H1 (cell line): ENCODE data around the gene WDR26. TPM values are rescaled to one million over a fixed set of nuclear protein-coding genes. Genes with fewer than 3 reads are reported as not detected.

ENCODE experiments used
- CTCF ChIA-PET: fragments of 300-600 bp; sonication (Branson Sonifier 250); formaldehyde crosslinking; loops from one replicate; lab custom pipeline; 2021; ENCODE audit not compliant: partially characterized antibody; lab: Charles Lee
- POLR2A ChIA-PET: fragments of 300-600 bp; sonication (Branson Sonifier 250); formaldehyde crosslinking; loops from one replicate; lab custom pipeline; 2021; ENCODE audit warnings: inconsistent platforms; ENCODE audit not compliant: partially characterized antibody; lab: Charles Lee
- DNase-seq, 2 experiments: peaks; one replicate each; pipeline versions ENCODE4 v3.0.0 to v3.0.0-alpha.2; 2010 to 2022; ENCODE audit warnings: low spot score in 2 of 2, low read depth in 1 of 2, mixed read lengths in 1 of 2
- FAIRE-seq: peaks from 2 replicates; lab custom pipeline; 2011; peaks lifted over from hg19 to GRCh38; lab: Jason Lieb, UNC
- H2AFZ ChIP-seq: 2 replicates; pipeline ENCODE4 v1.8.1; 2012; ENCODE audit warnings: low read length, inconsistent platforms
- H2AK5ac ChIP-seq: 2 replicates; pipeline ENCODE4 v1.6.1; 2013; ENCODE audit warnings: low read depth, low read length
- H2BK120ac ChIP-seq: replicated peaks from 2 replicates; pipeline ENCODE3; 2013; ENCODE audit warnings: low read depth, low read length, inconsistent platforms
- H2BK12ac ChIP-seq: 2 replicates; pipeline ENCODE4 v1.6.1; 2013; ENCODE audit warnings: low read depth, low read length
- H2BK15ac ChIP-seq: 2 replicates; pipeline ENCODE4 v1.6.1; 2013; ENCODE audit warnings: low read length
- H2BK20ac ChIP-seq: 2 replicates; pipeline ENCODE4 v1.6.1; 2013; ENCODE audit warnings: low read length
- H2BK5ac ChIP-seq: 2 replicates; pipeline ENCODE4 v1.6.1; 2013; ENCODE audit warnings: low read depth, low read length
- H3K14ac ChIP-seq: 2 replicates; pipeline ENCODE4 v1.6.1; 2013; ENCODE audit warnings: inconsistent platforms; ENCODE audit not compliant: insufficient read length
- H3K18ac ChIP-seq: 2 replicates; pipeline ENCODE4 v1.6.1; 2013; ENCODE audit warnings: low read length; ENCODE audit errors: extremely low read depth
- H3K23ac ChIP-seq: 2 replicates; pipeline ENCODE4 v1.6.1; 2013; ENCODE audit warnings: inconsistent platforms; ENCODE audit not compliant: insufficient read length
- H3K23me2 ChIP-seq: 2 replicates; pipeline ENCODE4 v1.6.1; 2013; ENCODE audit warnings: low read depth, low read length
- H3K27ac ChIP-seq: 2 replicates; pipeline ENCODE4 v1.6.1; 2011; ENCODE audit warnings: low read depth, low read length, inconsistent platforms
- H3K27me3 ChIP-seq, 4 experiments: replicated peaks in 1 of 4; 1 replicate in 1 of 4; 2 replicates in 3 of 4; pipeline versions ENCODE4 v1.6.1 to v1.8.1; 2011 to 2013; ENCODE audit warnings: low read length in 3 of 4, mild to moderate bottlenecking in 3 of 4, inconsistent platforms in 2 of 4, mixed read lengths in 2 of 4, moderate library complexity in 1 of 4; ENCODE audit not compliant: control insufficient read depth in 3 of 4, insufficient read depth in 3 of 4; ENCODE audit errors: extremely low read depth in 1 of 4
- H3K36me3 ChIP-seq, 4 experiments: 2 replicates each; pipeline versions ENCODE4 v1.6.1 to v1.8.1; 2011 to 2013; ENCODE audit warnings: mild to moderate bottlenecking in 4 of 4, low read length in 3 of 4, moderate library complexity in 2 of 4, control low read depth in 1 of 4, inconsistent platforms in 1 of 4; ENCODE audit not compliant: insufficient read depth in 4 of 4, control insufficient read depth in 2 of 4
- H3K4ac ChIP-seq: replicated peaks from 2 replicates; pipeline ENCODE3; 2013; ENCODE audit warnings: low read length, low read depth, mixed read lengths, inconsistent platforms; ENCODE audit not compliant: insufficient read length
- H3K4me1 ChIP-seq, 4 experiments: replicated peaks in 1 of 4; 1 replicate in 1 of 4; 2 replicates in 3 of 4; pipeline versions ENCODE4 v1.6.1 to v1.8.1; 2011 to 2013; ENCODE audit warnings: low read length in 3 of 4, inconsistent platforms in 2 of 4, mixed read lengths in 1 of 4; ENCODE audit not compliant: insufficient read depth in 4 of 4, control insufficient read depth in 3 of 4
- H3K4me2 ChIP-seq, 2 experiments: 2 replicates each; pipeline versions ENCODE4 v1.6.1 to v1.8.1; 2011 to 2013; ENCODE audit warnings: low read depth in 2 of 2, low read length in 2 of 2, control low read depth in 1 of 2, inconsistent platforms in 1 of 2, mild to moderate bottlenecking in 1 of 2; ENCODE audit not compliant: insufficient read depth in 1 of 2
- H3K4me3 ChIP-seq, 4 experiments: fragments of 200-600, 300-600 bp in 1 of 4; sonication (generic), shearing (Covaris generic), sonication (Bioruptor Twin) in 1 of 4; 2 replicates each; pipeline versions ENCODE4 v1.5.1 to v1.8.1; 2011 to 2016; ENCODE audit warnings: low read length in 4 of 4, low read depth in 3 of 4, control low read depth in 2 of 4, inconsistent platforms in 2 of 4, mild to moderate bottlenecking in 2 of 4, mixed read lengths in 1 of 4, moderate library complexity in 1 of 4; ENCODE audit not compliant: insufficient read depth in 2 of 4; ENCODE audit errors: extremely low read depth in 1 of 4
- H3K56ac ChIP-seq: replicated peaks from 2 replicates; pipeline ENCODE3; 2013; ENCODE audit warnings: low read depth, mild to moderate bottlenecking, mixed read lengths, low read length, inconsistent platforms; ENCODE audit not compliant: insufficient read length
- H3K79me1 ChIP-seq: 2 replicates; pipeline ENCODE4 v1.6.1; 2013; ENCODE audit warnings: low read depth, low read length, control low read depth
- H3K79me2 ChIP-seq, 2 experiments: 2 replicates each; pipeline versions ENCODE4 v1.6.1 to v1.8.1; 2012 to 2013; ENCODE audit warnings: low read length in 2 of 2, mild to moderate bottlenecking in 2 of 2, inconsistent platforms in 1 of 2; ENCODE audit not compliant: insufficient read depth in 2 of 2, control insufficient read depth in 1 of 2
- H3K9ac ChIP-seq, 4 experiments: replicated peaks in 1 of 4; 1 replicate in 1 of 4; 2 replicates in 3 of 4; pipeline versions ENCODE4 v1.6.1 to v1.8.1; 2011 to 2013; ENCODE audit warnings: low read depth in 3 of 4, low read length in 3 of 4, control low read depth in 2 of 4, mild to moderate bottlenecking in 2 of 4, moderate library complexity in 2 of 4, inconsistent platforms in 1 of 4; ENCODE audit errors: extremely low read depth in 1 of 4
- H3K9me3 ChIP-seq, 2 experiments: 2 replicates each; pipeline versions ENCODE4 v1.6.1 to v1.8.1; 2012 to 2013; ENCODE audit warnings: mild to moderate bottlenecking in 2 of 2, moderate library complexity in 2 of 2, control low read depth in 1 of 2, inconsistent platforms in 1 of 2, low read depth in 1 of 2, low read length in 1 of 2, mixed read lengths in 1 of 2; ENCODE audit not compliant: insufficient read depth in 2 of 2
- H4K20me1 ChIP-seq, 2 experiments: replicated peaks in 1 of 2; 2 replicates each; pipeline versions ENCODE3 to v1.8.1; 2011 to 2013; ENCODE audit warnings: inconsistent platforms in 2 of 2, low read length in 2 of 2, mild to moderate bottlenecking in 1 of 2; ENCODE audit not compliant: insufficient read depth in 2 of 2, control insufficient read depth in 1 of 2
- H4K5ac ChIP-seq: 2 replicates; pipeline ENCODE4 v1.6.1; 2013; ENCODE audit warnings: low read length, low read depth, mixed read lengths, inconsistent platforms; ENCODE audit not compliant: insufficient read length
- H4K8ac ChIP-seq: 2 replicates; pipeline ENCODE4 v1.8.0; 2013; ENCODE audit warnings: mild to moderate bottlenecking, moderate library complexity, low read length, inconsistent platforms; ENCODE audit not compliant: insufficient read depth; ENCODE audit errors: extremely low read depth
- H4K91ac ChIP-seq: replicated peaks from 2 replicates; pipeline ENCODE3; 2013; ENCODE audit warnings: low read length, mixed read lengths, inconsistent platforms; ENCODE audit not compliant: insufficient read length
- ATF3 ChIP-seq: IDR thresholded peaks from 2 replicates; pipeline ENCODE4 v1.6.1; 2011; ENCODE audit warnings: low read depth, mild to moderate bottlenecking, low read length; ENCODE audit not compliant: insufficient read depth
- CEBPB ChIP-seq: IDR thresholded peaks from 2 replicates; pipeline ENCODE4 v1.6.1; 2012; ENCODE audit warnings: low read depth, low read length
- CHD1 ChIP-seq: IDR thresholded peaks from 2 replicates; pipeline ENCODE4 v1.6.1; 2012; ENCODE audit warnings: low read depth, low read length, improper control_type of control experiment
- CTBP2 ChIP-seq: IDR thresholded peaks from 2 replicates; pipeline ENCODE4 v1.7.0; 2011; ENCODE audit warnings: borderline replicate concordance, mild to moderate bottlenecking, moderate library complexity, mixed read lengths, low read length; ENCODE audit not compliant: insufficient read depth, insufficient read length
- FOSL1 ChIP-seq: IDR thresholded peaks from 2 replicates; pipeline ENCODE4 v1.6.1; 2011; ENCODE audit warnings: mild to moderate bottlenecking, low read depth, low read length, moderate library complexity; ENCODE audit not compliant: insufficient read depth
- HDAC2 ChIP-seq, 2 experiments: fragments of 300-600 bp in 1 of 2; sonication (generic) in 1 of 2; IDR thresholded peaks; 2 replicates each; pipeline ENCODE4 v1.6.1; 2011 to 2012; ENCODE audit warnings: low read depth in 2 of 2, low read length in 2 of 2, mild to moderate bottlenecking in 2 of 2, moderate library complexity in 2 of 2, borderline replicate concordance in 1 of 2, inconsistent platforms in 1 of 2
- KDM4A ChIP-seq: IDR thresholded peaks from one replicate; pipeline ENCODE4 v1.7.1; 2012; ENCODE audit warnings: low read depth, mild to moderate bottlenecking, moderate library complexity, low read length, inconsistent platforms; ENCODE audit not compliant: severe bottlenecking
- MAFK ChIP-seq: IDR thresholded peaks from 2 replicates; pipeline ENCODE4 v1.6.1; 2012; ENCODE audit warnings: low read depth, mild to moderate bottlenecking, improper control_type of control experiment, low read length
- RFX5 ChIP-seq: IDR thresholded peaks from 2 replicates; pipeline ENCODE4 v1.6.1; 2011; ENCODE audit warnings: low read depth, low read length, improper control_type of control experiment, borderline replicate concordance
- SAP30 ChIP-seq: fragments of 300-600 bp; sonication (generic); IDR thresholded peaks from 2 replicates; pipeline ENCODE4 v1.7.1; 2012; ENCODE audit warnings: low read length, moderate library complexity, mild to moderate bottlenecking, inconsistent platforms; ENCODE audit not compliant: insufficient read depth, insufficient replicate concordance
- SIX5 ChIP-seq: IDR thresholded peaks from 2 replicates; pipeline ENCODE4 v1.6.1; 2011; ENCODE audit warnings: mild to moderate bottlenecking, low read depth, low read length
- TCF12 ChIP-seq: IDR thresholded peaks from 2 replicates; pipeline ENCODE4 v1.6.1; 2011; ENCODE audit warnings: low read depth, mild to moderate bottlenecking, low read length
- WGBS, 2 experiments: shearing (Covaris generic) in 1 of 2; methylation state at CpG; one replicate each; pipeline versions ENCODE4 v1.1.6 to v1.1.7; 2013 to 2015; ENCODE audit warnings: low lambda C conversion rate in 2 of 2, mixed read lengths in 2 of 2, inconsistent platforms in 1 of 2, low coverage in 1 of 2, missing lambda C conversion rate in 1 of 2; ENCODE audit not compliant: insufficient replicate concordance in 2 of 2, insufficient coverage in 1 of 2, insufficient read length in 1 of 2; ENCODE audit errors: extremely low coverage in 1 of 2, missing lambda C conversion rate in 1 of 2; 5-methylcytosine and 5-hydroxymethylcytosine counted together
- polyA plus RNA-seq, 7 experiments: library from polyadenylated mRNA; depleted of rRNA in 3 of 7; stranded (reverse) in 5 of 7; unstranded in 2 of 7; fragments of >200 nt in 5 of 7; fragments of 200-250 nt in 2 of 7; gene quantifications; 1 replicate in 5 of 7; 2 replicates in 1 of 7; 4 replicates in 1 of 7; pipeline versions ENCODE4 v1.2.1 to v1.2.3, GENCODE V29; 2011 to 2013; ENCODE audit warnings: missing spikeins in 2 of 7, mixed read lengths in 2 of 7
- total RNA-seq: library from RNA; stranded (reverse); fragmentation: NEBNext Ultra II Directional; extraction: Animal tissue kit (Norgen Biotek cat#: 25700); gene quantifications from 2 replicates; pipeline ENCODE4 v1.2.1, GENCODE V29; 2021

Gene WDR26
- total and polyA plus RNA-seq, 2 of the 8 experiments (the other 6 are each of a cell fraction or from before 2014, with no cell fraction given), result 18.0 to 72.5 TPM

GRCh38 chr1:224481601-224482000, 47.0 kb upstream of the WDR26 start:
- Histone ChIP-seq H3K79me2 (no peaks in the 10 kb centered on the region), H2BK15ac (no peak overlapping the region), H3K27ac (no peak overlapping the region), H2AFZ (no peak overlapping the region), H4K5ac (no peak overlapping the region), H2BK20ac (no peak overlapping the region), H2BK12ac (no peak overlapping the region), H3K14ac (no peak overlapping the region), H3K4me3 (no peak overlapping the region), H4K91ac (no peak overlapping the region), H3K56ac (no peak overlapping the region), H3K9me3 (0 out of 4 replicates have a peak, but pooled peaks cover 0 to 2% of the 10 kb centered on the region in 2 experiments), H4K20me1 (no peaks in the 10 kb centered on the region), H3K4me2 (no peak overlapping the region), H2BK120ac (no peak overlapping the region), H3K18ac (no peak overlapping the region), H3K36me3 (no peaks in the 10 kb centered on the region), H3K4me1 (0 out of 7 replicates have a peak, but pooled peaks cover 0 to 3% (median 0%) of the 10 kb centered on the region in 4 experiments), H3K4ac (no peak overlapping the region), H3K23ac (no peak overlapping the region), H3K23me2 (0 out of 2 replicates have a peak, but pooled peaks cover 2% of the 10 kb centered on the region), H3K9ac (no peak overlapping the region), H2AK5ac (no peak overlapping the region), H3K79me1 (no peaks in the 10 kb centered on the region), H2BK5ac (no peak overlapping the region), H3K27me3 (no peaks in the 10 kb centered on the region), H4K8ac (no peak overlapping the region)
- CTCF ChIA-PET, result interaction anchor here (0.5 to 1.6 kb wide), 4 partner anchors 16 to 40 kb away, joined by 3 to 5 read pairs (median 4); no protein-coding TSS in a partner anchor
- DNase-seq (no peak), FAIRE-seq (no peak)
- 80% methylated on average over 2 of the region's 2 CpGs; no CpG with 5 or more reads in 1 of the 2 experiments for WGBS, 2 experiments
- POLR2A ChIA-PET, result interaction anchor here (1.7 kb wide), 1 partner anchor 16 kb away, joined by 7 read pairs; no protein-coding TSS in a partner anchor
- TF ChIP-seq FOSL1, result no peak
- TF ChIP-seq CHD1, result no peak
- no peak for TF ChIP-seq SAP30
- TF ChIP-seq MAFK, result no peak
- no peak for TF ChIP-seq SIX5
- TF ChIP-seq HDAC2 (IDR thresholded peaks at IDR 0.05; ENCODE audit: borderline replicate concordance in 1 of 2, low read depth in 2 of 2, low read length in 2 of 2), result no peak
- no peak for TF ChIP-seq RFX5
- no peak for TF ChIP-seq KDM4A
- TF ChIP-seq CTBP2, result no peak
- TF ChIP-seq CEBPB, result no peak
- TF ChIP-seq TCF12, result no peak
- no peak for TF ChIP-seq ATF3
